OCI-LY7 (cell line): ENCODE measurements around the gene GK.

ENCODE experiments used
- CTCF ChIP-seq: fragments of 200-600 bp; sonication (generic); conservative IDR thresholded peaks from 2 replicates; pipeline ENCODE4 v1.5.1; 2014; ENCODE audit warnings: mild to moderate bottlenecking, antibody characterized with exemption, low read length, moderate library complexity, mixed read lengths
- EZH2phosphoT487 ChIP-seq: fragments of 200-600 bp; sonication (generic); IDR thresholded peaks from 2 replicates; pipeline ENCODE4 v1.6.1; 2018; ENCODE audit warnings: low read depth, borderline replicate concordance, mild to moderate bottlenecking, mixed run types, antibody characterized with exemption, low read length, moderate library complexity, mixed read lengths

DNA sequence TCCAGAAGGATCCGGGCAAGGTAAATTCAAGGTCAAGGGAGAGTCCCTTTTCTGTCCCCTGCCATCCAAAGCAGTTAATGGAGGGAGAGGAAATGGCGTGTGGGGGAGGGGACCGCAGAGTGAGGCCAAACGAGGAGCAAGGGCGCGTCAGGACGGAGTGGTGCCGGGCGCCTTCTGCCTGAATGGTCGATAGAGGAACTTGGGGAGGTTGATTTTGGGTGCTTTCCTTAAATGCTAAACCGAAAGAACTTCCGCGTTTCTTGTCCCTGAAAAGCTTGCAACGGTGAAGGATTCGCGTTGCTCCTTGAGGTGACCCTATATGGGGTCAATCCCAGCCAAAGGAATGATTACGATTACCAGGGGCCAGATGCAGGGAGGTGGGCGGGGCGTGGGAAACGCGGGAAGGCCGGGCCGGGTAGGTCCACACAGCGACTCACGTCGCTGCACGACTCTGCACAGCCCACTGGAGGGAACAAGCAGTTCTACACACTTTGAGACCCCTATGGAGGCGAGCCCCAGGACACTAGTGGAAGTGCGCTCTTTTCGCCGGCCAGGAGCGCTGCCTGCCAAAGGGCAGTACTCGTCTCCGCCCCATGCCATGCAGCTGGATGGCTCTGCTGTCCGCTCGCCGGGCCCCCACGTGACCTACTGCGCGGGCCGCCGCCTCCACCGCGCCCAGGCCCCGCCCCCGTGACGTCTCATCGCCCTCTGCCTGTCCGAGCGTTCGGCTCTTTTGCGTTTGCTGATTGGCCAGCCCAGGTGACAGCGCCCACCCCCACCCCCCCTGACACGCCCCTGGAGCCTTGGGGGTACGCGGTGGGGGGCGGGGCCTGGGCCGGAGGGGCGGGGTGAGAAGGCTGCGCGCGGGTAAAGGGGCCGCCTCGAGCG lies 452 bp upstream of the GK start:
- no peak for TF ChIP-seq CTCF
- TF ChIP-seq EZH2phosphoT487 = no peak
